GM10266 (cell line): ENCODE data around the gene SLC15A1.

ENCODE experiments used
- DNase-seq: peaks from one replicate; pipeline ENCODE4 v3.0.0; 2012; ENCODE audit errors: extremely low spot score
- TF ChIP-seq, protein P1 (sequence below): IDR thresholded peaks from 2 replicates; pipeline ENCODE4 v1.5.1; 2012; ENCODE audit warnings: mild to moderate bottlenecking, low read depth; ENCODE audit not compliant: control insufficient read depth, insufficient read depth; ENCODE audit errors: missing control alignments

The SLC15A1 gene

GRCh38 chr13:98721825-98722510, 30.5 kb downstream of the SLC15A1 start:
- TF ChIP-seq, protein P1, sequence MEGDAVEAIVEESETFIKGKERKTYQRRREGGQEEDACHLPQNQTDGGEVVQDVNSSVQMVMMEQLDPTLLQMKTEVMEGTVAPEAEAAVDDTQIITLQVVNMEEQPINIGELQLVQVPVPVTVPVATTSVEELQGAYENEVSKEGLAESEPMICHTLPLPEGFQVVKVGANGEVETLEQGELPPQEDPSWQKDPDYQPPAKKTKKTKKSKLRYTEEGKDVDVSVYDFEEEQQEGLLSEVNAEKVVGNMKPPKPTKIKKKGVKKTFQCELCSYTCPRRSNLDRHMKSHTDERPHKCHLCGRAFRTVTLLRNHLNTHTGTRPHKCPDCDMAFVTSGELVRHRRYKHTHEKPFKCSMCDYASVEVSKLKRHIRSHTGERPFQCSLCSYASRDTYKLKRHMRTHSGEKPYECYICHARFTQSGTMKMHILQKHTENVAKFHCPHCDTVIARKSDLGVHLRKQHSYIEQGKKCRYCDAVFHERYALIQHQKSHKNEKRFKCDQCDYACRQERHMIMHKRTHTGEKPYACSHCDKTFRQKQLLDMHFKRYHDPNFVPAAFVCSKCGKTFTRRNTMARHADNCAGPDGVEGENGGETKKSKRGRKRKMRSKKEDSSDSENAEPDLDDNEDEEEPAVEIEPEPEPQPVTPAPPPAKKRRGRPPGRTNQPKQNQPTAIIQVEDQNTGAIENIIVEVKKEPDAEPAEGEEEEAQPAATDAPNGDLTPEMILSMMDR: no peak
- DNase-seq: no peak

GRCh38 chr13:98719527-98720250, 32.8 kb downstream of the SLC15A1 start:
- TF ChIP-seq, protein P1: no peak

GRCh38 chr13:98717891-98718290, 34.6 kb downstream of the SLC15A1 start:
- no peak for DNase-seq
- TF ChIP-seq, protein P1: no peak

More at GRCh38 chr13:98719527-98720250, 32.8 kb downstream of the SLC15A1 start:
- DNase-seq: no peak

DNA sequence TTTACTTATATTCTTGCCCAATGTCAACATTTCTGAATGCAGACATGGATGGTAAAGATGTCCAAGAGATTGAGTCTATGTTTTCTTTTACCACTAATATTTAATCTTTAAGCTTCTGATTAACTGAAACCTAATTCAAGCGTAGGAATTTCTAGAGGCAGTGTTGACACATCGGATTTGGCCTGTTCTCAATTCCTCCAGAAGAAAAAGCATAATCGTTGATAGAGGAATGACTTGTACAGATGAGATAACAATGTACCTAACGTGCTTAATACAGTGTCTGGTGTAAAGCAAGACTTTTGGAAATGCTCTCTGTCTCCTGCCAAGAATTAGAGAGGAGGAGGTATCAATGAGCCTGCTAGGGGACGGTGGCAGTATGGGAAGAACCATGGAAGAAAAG, 35.2 kb downstream of the SLC15A1 start:
- no peak for DNase-seq
- TF ChIP-seq, protein P1: no peak

DNA sequence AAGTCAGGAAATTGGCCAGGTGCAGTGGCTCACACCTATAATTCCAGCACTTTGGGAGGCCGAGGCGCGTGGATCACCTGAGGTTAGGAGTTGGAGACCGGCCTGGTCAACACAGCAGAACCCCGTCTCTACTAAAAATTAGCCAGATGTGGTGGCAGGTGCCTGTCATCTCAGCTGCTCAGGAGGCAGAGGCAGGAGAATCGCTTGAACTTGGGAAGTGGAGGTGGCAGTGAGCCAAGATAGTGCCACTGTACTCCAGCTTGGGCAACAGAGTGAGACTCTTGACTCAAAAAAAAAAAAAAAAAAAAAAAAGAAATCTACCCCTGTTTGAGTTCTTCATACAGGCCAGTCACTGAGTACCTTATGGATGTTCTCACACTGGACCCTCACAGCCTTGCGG, 42.0 kb downstream of the SLC15A1 start:
- TF ChIP-seq, protein P1: no peak
- DNase-seq: no peak

DNA sequence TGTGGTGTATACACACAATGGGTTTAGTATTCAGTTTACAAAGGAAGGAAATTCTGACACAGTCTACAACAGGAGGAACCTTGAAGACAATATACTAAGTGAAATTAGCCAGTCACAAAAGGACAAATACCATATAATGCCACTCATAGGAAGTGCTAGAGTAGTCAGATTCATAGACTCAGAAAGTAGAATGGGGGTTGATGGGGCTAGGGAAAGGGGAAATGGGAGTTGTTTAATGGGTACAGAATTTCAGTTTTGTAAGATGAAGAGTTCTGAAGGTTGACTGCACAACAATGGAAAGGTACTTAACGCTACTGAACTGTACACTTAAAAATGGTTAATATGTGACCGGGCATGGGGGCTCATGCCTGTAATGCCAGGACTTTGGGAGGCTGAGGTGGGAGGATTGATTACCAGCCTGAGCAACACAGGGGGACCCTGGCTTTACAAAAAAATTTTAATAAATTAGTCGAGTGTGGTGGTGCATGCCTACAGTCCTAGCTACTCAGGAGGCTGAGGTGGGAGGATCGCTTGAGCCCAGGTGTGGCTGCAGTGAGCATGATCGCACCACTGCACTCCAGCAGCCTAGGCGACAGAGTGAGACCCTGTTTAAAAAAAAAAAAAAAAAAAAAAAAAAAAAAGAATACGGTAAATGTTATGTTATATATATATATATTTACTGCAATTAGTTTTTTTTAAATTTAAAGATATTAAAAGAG, 45.0 kb downstream of the SLC15A1 start:
- no peak for DNase-seq
- TF ChIP-seq, protein P1: no peak
